IMR-90 (cell line): ENCODE measurements around the gene TTC27. TPM values are rescaled to one million over a fixed set of nuclear protein-coding genes. Genes with fewer than 3 reads are reported as not detected.

Experiments
- ATAC-seq: fragments of 200-7000 bp; cut with Tn5 transposase; 2 replicates; pipeline ENCODE4 v1.9.1; 2020; ENCODE audit warnings: low read depth, mild to moderate bottlenecking, moderate library complexity
- BruUV-seq: library from RNA; stranded (reverse); fragments of 400-500 nt; replicated peaks from 2 replicates; lab custom pipeline; 2021; lab: Mats Ljungman, UMichigan
- CTCF ChIA-PET: fragments of 300-600 bp; formaldehyde crosslinking; extraction: SDS; loops from one replicate; lab custom pipeline; 2021; ENCODE audit warnings: antibody characterized with exemption; lab: Yijun Ruan, JAX
- POLR2A ChIA-PET: fragments of 300-600 bp; sonication (Branson Sonifier 250); formaldehyde crosslinking; loops from one replicate; lab custom pipeline; 2022; ENCODE audit warnings: antibody characterized with exemption; ENCODE audit not compliant: unreplicated experiment; lab: Charles Lee
- DNase-seq: peaks from one replicate; pipeline ENCODE4 v3.0.0; 2013
- H2AFZ ChIP-seq: replicated peaks from 2 replicates; pipeline ENCODE3; 2013; ENCODE audit warnings: low read length, mild to moderate bottlenecking; ENCODE audit not compliant: poor library complexity
- H2AK5ac ChIP-seq: 2 replicates; pipeline ENCODE4 v1.6.1; 2013; ENCODE audit warnings: low read depth, low read length, inconsistent platforms
- H2AK9ac ChIP-seq: replicated peaks from 2 replicates; pipeline ENCODE3; 2013; ENCODE audit warnings: mild to moderate bottlenecking, low read depth, low read length, moderate library complexity; ENCODE audit not compliant: poor library complexity
- H2BK120ac ChIP-seq: 2 replicates; pipeline ENCODE4 v1.6.1; 2013; ENCODE audit warnings: low read depth, low read length, inconsistent platforms
- H2BK15ac ChIP-seq: 3 replicates; pipeline ENCODE4 v1.6.1; 2013; ENCODE audit warnings: low read depth, low read length, inconsistent platforms
- H2BK20ac ChIP-seq: 2 replicates; pipeline ENCODE4 v1.6.1; 2013; ENCODE audit warnings: low read depth, mild to moderate bottlenecking, inconsistent platforms, low read length, moderate library complexity
- H2BK5ac ChIP-seq: 2 replicates; pipeline ENCODE4 v1.6.1; 2013; ENCODE audit warnings: mild to moderate bottlenecking, low read depth, low read length, inconsistent platforms; ENCODE audit not compliant: poor library complexity, severe bottlenecking
- H3K14ac ChIP-seq: replicated peaks from 2 replicates; pipeline ENCODE4 v1.6.1; 2013; ENCODE audit warnings: low read depth, low read length, inconsistent platforms
- H3K18ac ChIP-seq: 2 replicates; pipeline ENCODE4 v1.6.1; 2013; ENCODE audit warnings: low read depth, low read length, control low read depth
- H3K23ac ChIP-seq: 2 replicates; pipeline ENCODE4 v1.6.1; 2013; ENCODE audit warnings: low read depth, low read length, inconsistent platforms
- H3K27ac ChIP-seq: 2 replicates; pipeline ENCODE4 v1.5.1; 2013; ENCODE audit warnings: mild to moderate bottlenecking, control low read depth, low read length; ENCODE audit not compliant: insufficient read depth
- H3K27me3 ChIP-seq: 2 replicates; pipeline ENCODE4 v1.6.1; 2013; ENCODE audit warnings: low read length; ENCODE audit not compliant: control insufficient read depth, insufficient read depth
- H3K36me3 ChIP-seq: 2 replicates; pipeline ENCODE4 v1.6.1; 2013; ENCODE audit warnings: low read length, mixed read lengths; ENCODE audit not compliant: control insufficient read depth, insufficient read depth
- H3K4ac ChIP-seq: 2 replicates; pipeline ENCODE4 v1.6.1; 2013; ENCODE audit warnings: low read depth, low read length, inconsistent platforms
- H3K4me1 ChIP-seq: 2 replicates; pipeline ENCODE4 v1.6.1; 2013; ENCODE audit warnings: low read length, mixed read lengths; ENCODE audit not compliant: control insufficient read depth, insufficient read depth
- H3K4me2 ChIP-seq: 2 replicates; pipeline ENCODE4 v1.6.1; 2013; ENCODE audit warnings: low read depth, mild to moderate bottlenecking, control low read depth, low read length, moderate library complexity
- H3K4me3 ChIP-seq: 2 replicates; pipeline ENCODE4 v1.5.1; 2013; ENCODE audit warnings: low read depth, mild to moderate bottlenecking, control low read depth, low read length, moderate library complexity; ENCODE audit not compliant: insufficient read depth
- H3K56ac ChIP-seq: 2 replicates; pipeline ENCODE4 v1.6.1; 2013; ENCODE audit warnings: low read length, inconsistent platforms; ENCODE audit not compliant: insufficient read depth; ENCODE audit errors: extremely low read depth
- H3K79me1 ChIP-seq, 2 experiments: 2 replicates each; pipeline ENCODE4 v1.6.1; 2013; ENCODE audit warnings: low read length in 2 of 2, inconsistent platforms in 1 of 2, low read depth in 1 of 2
- H3K9ac ChIP-seq: 2 replicates; pipeline ENCODE4 v1.6.1; 2013; ENCODE audit warnings: low read depth, low read length, control low read depth
- H3K9me1 ChIP-seq: 2 replicates; pipeline ENCODE4 v1.6.1; 2013; ENCODE audit warnings: low read length, inconsistent platforms; ENCODE audit not compliant: insufficient read depth
- H3K9me3 ChIP-seq: 2 replicates; pipeline ENCODE4 v1.6.1; 2013; ENCODE audit warnings: low read length; ENCODE audit not compliant: control insufficient read depth, insufficient read depth
- H4K20me1 ChIP-seq: 2 replicates; pipeline ENCODE4 v1.6.1; 2013; ENCODE audit warnings: low read length, inconsistent platforms; ENCODE audit not compliant: insufficient read depth
- H4K5ac ChIP-seq: 2 replicates; pipeline ENCODE4 v1.6.1; 2013; ENCODE audit warnings: mild to moderate bottlenecking, low read depth, low read length, control low read depth
- H4K8ac ChIP-seq, 2 experiments: 2 replicates each; pipeline ENCODE4 v1.6.1; 2013; ENCODE audit warnings: low read depth in 2 of 2, low read length in 2 of 2, control low read depth in 1 of 2, inconsistent platforms in 1 of 2
- H4K91ac ChIP-seq: 2 replicates; pipeline ENCODE4 v1.6.1; 2013; ENCODE audit warnings: low read depth, low read length, inconsistent platforms; ENCODE audit not compliant: insufficient read depth
- BHLHE40 ChIP-seq: fragments of 150-350 bp; IDR thresholded peaks from 2 replicates; pipeline ENCODE4 v1.6.1; 2016; ENCODE audit warnings: mild to moderate bottlenecking, low read depth, low read length
- CEBPB ChIP-seq: IDR thresholded peaks from 2 replicates; pipeline ENCODE4 v1.6.1; 2012; ENCODE audit warnings: low read depth, low read length, improper control_type of control experiment
- CHD1 ChIP-seq: IDR thresholded peaks from 2 replicates; pipeline ENCODE4 v1.6.1; 2012; ENCODE audit warnings: low read depth, low read length, improper control_type of control experiment
- CTCF ChIP-seq: conservative IDR thresholded peaks from 2 replicates; pipeline ENCODE4 v1.5.1; 2012; ENCODE audit warnings: mild to moderate bottlenecking, low read depth, low read length, improper control_type of control experiment
- ELK1 ChIP-seq: fragments of 150-350 bp; IDR thresholded peaks from 2 replicates; pipeline ENCODE4 v1.6.1; 2016; ENCODE audit warnings: low read depth, mild to moderate bottlenecking, low read length, moderate library complexity, borderline replicate concordance
- FOS ChIP-seq: fragments of 150-350 bp; IDR thresholded peaks from 2 replicates; pipeline ENCODE4 v1.6.1; 2016; ENCODE audit warnings: low read depth, low read length
- MAFK ChIP-seq: IDR thresholded peaks from 2 replicates; pipeline ENCODE4 v1.6.1; 2012; ENCODE audit warnings: low read depth, low read length, improper control_type of control experiment
- MAZ ChIP-seq: IDR thresholded peaks from 2 replicates; pipeline ENCODE4 v1.6.1; 2012; ENCODE audit warnings: low read depth, mild to moderate bottlenecking, low read length, improper control_type of control experiment, moderate library complexity, borderline replicate concordance
- MXI1 ChIP-seq: IDR thresholded peaks from 2 replicates; pipeline ENCODE4 v1.6.1; 2012; ENCODE audit warnings: low read depth, mild to moderate bottlenecking, low read length, moderate library complexity, borderline replicate concordance
- NFE2L2 ChIP-seq: fragments of 150-350 bp; IDR thresholded peaks from 2 replicates; pipeline ENCODE4 v1.6.1; 2016; ENCODE audit warnings: low read depth, mild to moderate bottlenecking, low read length
- POLR2A ChIP-seq: IDR thresholded peaks from 2 replicates; pipeline ENCODE4 v1.6.1; 2012; ENCODE audit warnings: mild to moderate bottlenecking, low read depth, low read length
- RAD21 ChIP-seq: IDR thresholded peaks from 2 replicates; pipeline ENCODE4 v1.6.1; 2012; ENCODE audit warnings: low read length, improper control_type of control experiment
- RCOR1 ChIP-seq: IDR thresholded peaks from 2 replicates; pipeline ENCODE4 v1.6.1; 2012; ENCODE audit warnings: mild to moderate bottlenecking, low read length, improper control_type of control experiment; ENCODE audit not compliant: insufficient replicate concordance
- RFX5 ChIP-seq: IDR thresholded peaks from 2 replicates; pipeline ENCODE4 v1.8.0; 2012; ENCODE audit warnings: low read depth, mild to moderate bottlenecking, low read length, moderate library complexity
- SMC3 ChIP-seq: fragments of 150-350 bp; IDR thresholded peaks from 2 replicates; pipeline ENCODE4 v1.6.1; 2016; ENCODE audit warnings: low read depth, mild to moderate bottlenecking, antibody characterized with exemption, low read length, moderate library complexity
- USF2 ChIP-seq: fragments of 150-350 bp; IDR thresholded peaks from 2 replicates; pipeline ENCODE4 v1.6.1; 2017; ENCODE audit warnings: mild to moderate bottlenecking, antibody characterized with exemption, low read length, low read depth
- dilution Hi-C: fragments of 300-500 bp; cut with HindIII; formaldehyde crosslinking; loops from one replicate; pipeline ENCODE4 v1.14.3; 2018; ENCODE audit warnings: low sequenced_read_pairs; ENCODE audit not compliant: unreplicated experiment
- in situ Hi-C: fragments of 300-500 bp; cut with MboI; formaldehyde crosslinking; loops from 3 replicates; pipeline ENCODE4 v1.14.3; 2019; ENCODE audit warnings: low sequenced_read_pairs, inconsistent platforms, mixed read lengths
- intact Hi-C: fragments of 100-400 bp; cut with micrococcal nuclease; formaldehyde crosslinking; loops from 2 replicates; pipeline ENCODE4 v1.10.0; 2022
- polyA plus RNA-seq, 3 experiments: library from polyadenylated mRNA; depleted of rRNA; stranded (reverse); fragments of >200 nt; gene quantifications; 2 replicates each; pipeline ENCODE4 v1.2.3, GENCODE V29; 2012; ENCODE audit warnings: low replicate concordance in 1 of 3
- total RNA-seq: library from RNA; depleted of rRNA; stranded (reverse); fragments of >200 nt; gene quantifications from 2 replicates; pipeline ENCODE4 v1.2.3, GENCODE V29; 2012

TTC27 gene
- total and polyA plus RNA-seq, 2 of the 4 experiments (the other 2 are of a cell fraction), result 12.7 to 30.5 TPM

- ATAC-seq, result peak; percentile 85
These were observed 69.3 kb downstream of the TTC27 start for GRCh38 chr2:32697156-32697555.

More at GRCh38 chr2:32697156-32697555, 69.3 kb downstream of the TTC27 start:
- intact Hi-C loops, result no loop called here
- H3K14ac ChIP-seq, result no peak overlapping the region
- H3K4me2 ChIP-seq, result no peak overlapping the region
- H2BK120ac ChIP-seq, result no peak overlapping the region
- no peak overlapping the region for H2BK15ac ChIP-seq
- dilution Hi-C loops, result no loop called here
- H3K23ac ChIP-seq, result no peak overlapping the region
- peaks cover 2% of the 10 kb centered on the region; the same call in 1 of the 2 replicates for H3K36me3 ChIP-seq
- TF ChIP-seq BHLHE40 (no peak), MAZ (no peak), NFE2L2 (peak; percentile 57; the same call in 1 of the 2 replicates), MAFK (peak; percentile 27; the same call in 1 of the 2 replicates), RFX5 (no peak), ELK1 (no peak), CTCF (no peak), RCOR1 (no peak), POLR2A (no peak), CEBPB (peak; percentile 45; the same call in 1 of the 2 replicates), USF2 (no peak), RAD21 (no peak), MXI1 (no peak), FOS (peak; percentile 77), CHD1 (no peak), SMC3 (no peak)
- no peaks in the 10 kb centered on the region; the same call in 1 of the 2 replicates for H4K20me1 ChIP-seq
- no peak overlapping the region for H3K4me3 ChIP-seq
- H3K9me1 ChIP-seq, result no peaks in the 10 kb centered on the region
- H2BK20ac ChIP-seq, result no peak overlapping the region
- H3K79me1 ChIP-seq, result peaks cover 0 to 6% of the 10 kb centered on the region in 2 experiments; a peak in 2 of 4 replicates
- H3K4ac ChIP-seq, result no peak overlapping the region
- no peak overlapping the region for H3K27ac ChIP-seq
- H4K5ac ChIP-seq, result no peak overlapping the region
- peak; percentile 91 for DNase-seq
- no peaks in the 10 kb centered on the region for H3K9me3 ChIP-seq
- H4K91ac ChIP-seq, result no peak overlapping the region
- no peaks in the 10 kb centered on the region for H3K27me3 ChIP-seq
- H3K56ac ChIP-seq, result no peak overlapping the region
- no TSS peak for BruUV-seq
- H3K18ac ChIP-seq, result no peak overlapping the region
- no peak overlapping the region for H4K8ac ChIP-seq
- peaks cover 3% of the 10 kb centered on the region; the same call in 1 of the 2 replicates for H3K4me1 ChIP-seq
- no peak overlapping the region for H2AFZ ChIP-seq
- no peak overlapping the region for H2AK5ac ChIP-seq
- ChIA-PET CTCF (interaction anchor here (1.0 kb wide), 1 partner anchor 15 kb away, joined by 3 read pairs; no protein-coding TSS in a partner anchor), POLR2A (no interaction called here)
- no peak overlapping the region for H2BK5ac ChIP-seq
- no peak overlapping the region for H2AK9ac ChIP-seq
- no peak overlapping the region for H3K9ac ChIP-seq
- in situ Hi-C loops, result no loop called here
